Ovary (tissue), 9 donors: ENCODE results near the gene PSME3. TPM values are rescaled to one million over a fixed set of nuclear protein-coding genes. Genes with fewer than 3 reads are reported as not detected.

Experiments
- DNase-seq, 5 donors: peaks; one replicate each; pipeline ENCODE4 v3.0.0-alpha.2; 2019 to 2020
- H3K27ac ChIP-seq, 2 donors: fragments of 200-600 bp; one replicate each; pipeline versions ENCODE4 v1.5.1 to v1.8.0; 2019 to 2022
- H3K27me3 ChIP-seq: fragments of 200-600 bp; one replicate; pipeline ENCODE4 v1.8.0; 2022
- H3K36me3 ChIP-seq: fragments of 200-600 bp; sonication (generic); one replicate; pipeline ENCODE4 v1.5.1; 2019
- H3K4me1 ChIP-seq: one replicate; pipeline ENCODE4 v1.8.1; 2013; ENCODE audit warnings: mild to moderate bottlenecking, moderate library complexity; ENCODE audit not compliant: insufficient read depth
- H3K4me3 ChIP-seq: fragments of 200-600 bp; sonication (generic); one replicate; pipeline ENCODE4 v1.5.1; 2017
- H3K9me3 ChIP-seq, 2 donors: fragments of 200-600 bp in 1 of 2; sonication (generic) in 1 of 2; one replicate each; pipeline versions ENCODE4 v1.5.1 to v1.8.1; 2013 to 2019; ENCODE audit warnings: mild to moderate bottlenecking in 1 of 2, moderate library complexity in 1 of 2
- EP300 ChIP-seq: sonication (generic); formaldehyde crosslinking; IDR thresholded peaks from one replicate; pipeline ENCODE4 v1.6.1; 2017; ENCODE audit warnings: antibody characterized with exemption
- POLR2A ChIP-seq: fragments of 450-650 bp; IDR thresholded peaks from one replicate; pipeline ENCODE4 v1.6.1; 2017; ENCODE audit warnings: antibody characterized with exemption, mild to moderate bottlenecking, moderate library complexity
- WGBS, 3 donors: extraction: QIAGEN DNeasy Blood & Tissue Kit in 1 of 3; methylation state at CpG; one replicate each; pipeline versions ENCODE4 v1.1.5 to v1.1.7; 2013 to 2017; 5-methylcytosine and 5-hydroxymethylcytosine counted together
- intact Hi-C, 4 donors: fragments of 100-400 bp; cut with DNase I; formaldehyde crosslinking; loops; one replicate each; pipeline versions ENCODE4 v1.11.0 to v1.15.1; 2022 to 2023
- polyA plus RNA-seq, 2 donors: library from polyadenylated mRNA; stranded (reverse); fragments of 200-250 nt in 1 of 2; fragments of 350-450 nt in 1 of 2; fragmentation: Illumina TruSeq in 1 of 2; extraction: RNeasy Lipid Tissue Mini Kit (QIAGEN cat#74804) in 1 of 2; gene quantifications; one replicate each; pipeline ENCODE4 v1.2.3, GENCODE V29; 2013 to 2014
- total RNA-seq, 7 donors: library from RNA; depleted of rRNA in 2 of 7; stranded (reverse); fragments of >200 nt in 2 of 7; fragmentation: NEBNext Ultra II Directional in 3 of 7; extraction: Animal tissue kit (Norgen Biotek cat#: 25700) in 3 of 7; gene quantifications; one replicate each; pipeline versions ENCODE4 v1.1.0 to v1.2.4, GENCODE V29; 2016 to 2023
- TF ChIP-seq, protein P1 (sequence below), 3 donors: fragments of 450-650 bp in 2 of 3; fragments of 200-600 bp in 1 of 3; IDR thresholded peaks; one replicate each; pipeline versions ENCODE4 v1.5.1 to v1.8.0; 2016 to 2022; ENCODE audit warnings: antibody characterized with exemption in 3 of 3, mild to moderate bottlenecking in 1 of 3
- donor health status: DM: no; HTN: no; CAD: no; lungs with moderate emphysema.
- donor health status: DM: no; HTN: no; CAD: no.
- donor health status: Bipolar disorder and iron deficiency.
- donor health status: DM: yes; HTN: yes; CAD: no.
- donor health status: DM: no; HTN: no; CAD: no.
- donor health status: DM: yes; HTN: yes; CAD: no.

Gene PSME3
- total and polyA plus RNA-seq, 9 donors: 28.6 to 118 (median 61.9) TPM

DNA sequence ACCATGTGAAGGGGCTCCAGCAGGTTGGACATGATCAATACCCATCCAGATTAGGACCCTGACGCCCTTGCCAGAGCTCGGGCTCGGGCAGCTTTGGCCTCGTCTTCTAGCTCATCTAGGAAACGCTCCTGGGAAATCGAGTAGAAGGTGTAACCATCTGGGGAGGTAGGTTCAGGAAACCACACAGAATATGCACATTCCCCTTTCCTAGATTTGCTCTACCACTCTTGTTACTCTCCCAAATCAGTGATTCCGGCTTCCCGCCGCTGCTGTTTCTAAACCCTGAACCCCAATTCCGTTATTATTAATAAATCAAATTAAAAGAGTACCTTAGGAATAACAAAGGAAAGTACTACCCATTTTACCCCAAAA is 35.2 kb upstream of the PSME3 start:
- intact Hi-C loops: no loop called here

GRCh38 chr17:42798383-42799380 is 34.5 kb upstream of the PSME3 start, which contains the start of the genes CNTD1 and COA3:
CNTD1 (plus strand) TSS chr17:42798861; CDS start chr17:42799068, 207 bp downstream.
COA3 (minus strand) TSS chr17:42798704; CDS start chr17:42798681, 23 bp downstream.
- TF ChIP-seq, protein P1, sequence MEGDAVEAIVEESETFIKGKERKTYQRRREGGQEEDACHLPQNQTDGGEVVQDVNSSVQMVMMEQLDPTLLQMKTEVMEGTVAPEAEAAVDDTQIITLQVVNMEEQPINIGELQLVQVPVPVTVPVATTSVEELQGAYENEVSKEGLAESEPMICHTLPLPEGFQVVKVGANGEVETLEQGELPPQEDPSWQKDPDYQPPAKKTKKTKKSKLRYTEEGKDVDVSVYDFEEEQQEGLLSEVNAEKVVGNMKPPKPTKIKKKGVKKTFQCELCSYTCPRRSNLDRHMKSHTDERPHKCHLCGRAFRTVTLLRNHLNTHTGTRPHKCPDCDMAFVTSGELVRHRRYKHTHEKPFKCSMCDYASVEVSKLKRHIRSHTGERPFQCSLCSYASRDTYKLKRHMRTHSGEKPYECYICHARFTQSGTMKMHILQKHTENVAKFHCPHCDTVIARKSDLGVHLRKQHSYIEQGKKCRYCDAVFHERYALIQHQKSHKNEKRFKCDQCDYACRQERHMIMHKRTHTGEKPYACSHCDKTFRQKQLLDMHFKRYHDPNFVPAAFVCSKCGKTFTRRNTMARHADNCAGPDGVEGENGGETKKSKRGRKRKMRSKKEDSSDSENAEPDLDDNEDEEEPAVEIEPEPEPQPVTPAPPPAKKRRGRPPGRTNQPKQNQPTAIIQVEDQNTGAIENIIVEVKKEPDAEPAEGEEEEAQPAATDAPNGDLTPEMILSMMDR (IDR thresholded peaks at IDR 0.05): peak in 1 of 3 donors; percentile 18
- TF ChIP-seq POLR2A (no peak), EP300 (no peak)
- peak; percentile 82 to 89 (median 86) for DNase-seq
- Histone ChIP-seq H3K27ac (peak within 1 kb of the TSS; percentile 32 to 62), H3K36me3 (no peaks in the 10 kb centered on the region), H3K9me3 (no peaks in the 10 kb centered on the region), H3K4me1 (peaks cover 10% of the 10 kb centered on the region), H3K27me3 (no peaks in the 10 kb centered on the region), H3K4me3 (peak within 1 kb of the TSS; percentile 85)
- intact Hi-C loops: no loop called here
- WGBS, 3 donors: 24 to 27% (median 25%) methylated on average over 63 to 66 of the region's 66 CpGs

More for the DNA sequence above, 35.2 kb upstream of the PSME3 start:
- WGBS, 3 donors: 5 to 17% (median 8%) methylated on average over 10 of the region's 10 CpGs
- Histone ChIP-seq H3K27me3 (no peaks in the 10 kb centered on the region), H3K27ac (peak overlapping the region; percentile 32 to 62), H3K9me3 (no peaks in the 10 kb centered on the region), H3K4me1 (peaks cover 10% of the 10 kb centered on the region), H3K36me3 (no peaks in the 10 kb centered on the region), H3K4me3 (peak overlapping the region; percentile 85)
- TF ChIP-seq, protein P1 (IDR thresholded peaks at IDR 0.05): no peak
- TF ChIP-seq POLR2A (no peak), EP300 (no peak)
- DNase-seq: no peak

GRCh38 chr17:42803074-42803883 is 29.9 kb upstream of the PSME3 start:
- no peak for DNase-seq
- Histone ChIP-seq H3K27ac (peak overlapping the region in 1 of 2 donors; percentile 19), H3K9me3 (no peaks in the 10 kb centered on the region), H3K4me1 (peaks cover 6% of the 10 kb centered on the region), H3K27me3 (no peaks in the 10 kb centered on the region), H3K36me3 (no peaks in the 10 kb centered on the region), H3K4me3 (no peak overlapping the region)
- WGBS, 3 donors: 16 to 29% (median 17%) methylated on average over 2 of the region's 2 CpGs
- TF ChIP-seq, protein P1 (IDR thresholded peaks at IDR 0.05): no peak
- TF ChIP-seq EP300 (no peak), POLR2A (no peak)
- intact Hi-C loops: no loop called here

- WGBS, 3 donors: 86 to 93% (median 91%) methylated on average over 1 of the region's 1 CpG
- no peak overlapping the region for H3K4me3 ChIP-seq
- no peaks in the 10 kb centered on the region for H3K9me3 ChIP-seq
- no peaks in the 10 kb centered on the region for H3K27me3 ChIP-seq
- intact Hi-C loops: no loop called here
- H3K4me1 ChIP-seq: no peaks in the 10 kb centered on the region
- no peak overlapping the region for H3K27ac ChIP-seq
- TF ChIP-seq EP300 (no peak), POLR2A (no peak)
- TF ChIP-seq, protein P1 (IDR thresholded peaks at IDR 0.05): no peak
- no peak for DNase-seq
- no peaks in the 10 kb centered on the region for H3K36me3 ChIP-seq
Observed at GRCh38 chr17:42804918-42805367, 28.3 kb upstream of the PSME3 start.
